A172 (cell line): ENCODE data around the gene AP2A2. TPM values are rescaled to one million over a fixed set of nuclear protein-coding genes. Genes with fewer than 3 reads are reported as not detected.
"Not testable (repeated sequence)": the region's sequence is repeated elsewhere in the genome, so short reads cannot be mapped to it uniquely, and the experiment has no call there.

Experiments
- DNase-seq: peaks from one replicate; pipeline ENCODE4 v3.0.0-alpha.2; 2015; ENCODE audit warnings: low spot score
- total RNA-seq: library from RNA; depleted of rRNA; stranded (reverse); fragments of >200 nt; shearing (Covaris generic); gene quantifications from 2 replicates; pipeline ENCODE4 v1.2.3, GENCODE V29; 2014

AP2A2 gene
- total RNA-seq, 1 experiment from 2014 or later = 29.4 TPM

GRCh38 chr11:975376-975775 is 49.7 kb downstream of the AP2A2 start:
- not testable (repeated sequence) for DNase-seq

GRCh38 chr11:975827-976226 is 50.2 kb downstream of the AP2A2 start:
- DNase-seq = peak; percentile 39

GRCh38 chr11:976431-977160 is 50.9 kb downstream of the AP2A2 start:
- peak; percentile 60 for DNase-seq

GRCh38 chr11:977830-978720 is 52.4 kb downstream of the AP2A2 start:
- DNase-seq = no peak

GRCh38 chr11:978781-979180 is 53.1 kb downstream of the AP2A2 start:
- DNase-seq = no peak

GRCh38 chr11:980438-981357 is 55.0 kb downstream of the AP2A2 start:
- DNase-seq = no peak

- DNase-seq = no peak
These were observed 56.1 kb downstream of the AP2A2 start for GRCh38 chr11:981764-982163.

GRCh38 chr11:984546-984945 is 58.9 kb downstream of the AP2A2 start:
- DNase-seq = no peak

GRCh38 chr11:985406-985805 is 59.7 kb downstream of the AP2A2 start:
- DNase-seq = no peak

- DNase-seq = no peak
These were observed 60.2 kb downstream of the AP2A2 start for GRCh38 chr11:985848-986247.

- DNase-seq = no peak
These were observed 60.7 kb downstream of the AP2A2 start for GRCh38 chr11:986270-986951.

GRCh38 chr11:986952-987305 is 61.3 kb downstream of the AP2A2 start:
- DNase-seq = no peak

- DNase-seq = no peak
These were observed 62.0 kb downstream of the AP2A2 start for GRCh38 chr11:987671-988070.

GRCh38 chr11:990101-990500 is 64.4 kb downstream of the AP2A2 start:
- no peak for DNase-seq

GRCh38 chr11:991034-991433 is 65.4 kb downstream of the AP2A2 start:
- no peak for DNase-seq

GRCh38 chr11:991711-992307 is 66.1 kb downstream of the AP2A2 start:
- DNase-seq = no peak

- no peak for DNase-seq
These were observed 66.9 kb downstream of the AP2A2 start for GRCh38 chr11:992577-992976.

GRCh38 chr11:993632-994167 is 68.0 kb downstream of the AP2A2 start:
- no peak for DNase-seq

- DNase-seq = no peak
These were observed 69.5 kb downstream of the AP2A2 start for GRCh38 chr11:995044-995751.
